BJ (cell line): ENCODE measurements around the gene F8. TPM values are rescaled to one million over a fixed set of nuclear protein-coding genes. Genes with fewer than 3 reads are reported as not detected.

Experiments
- CTCF ChIA-PET: fragments of 350-600 bp; formaldehyde crosslinking; extraction: SDS; loops from one replicate; lab custom pipeline; 2021; ENCODE audit warnings: antibody characterized with exemption, inconsistent platforms; lab: Yijun Ruan, JAX
- POLR2A ChIA-PET: fragments of 300-600 bp; sonication (Branson Sonifier 250); formaldehyde crosslinking; extraction: SDS; loops from one replicate; lab custom pipeline; 2021; ENCODE audit warnings: antibody characterized with exemption; lab: Charles Lee
- DNase-seq: peaks from one replicate; pipeline ENCODE4 v3.0.0-alpha.2; 2011; ENCODE audit warnings: low read depth
- H3K27me3 ChIP-seq: 2 replicates; pipeline ENCODE4 v1.6.0; 2011; ENCODE audit warnings: low read length; ENCODE audit not compliant: control insufficient read depth, insufficient read depth
- H3K36me3 ChIP-seq: 2 replicates; pipeline ENCODE4 v1.5.1; 2011; ENCODE audit warnings: low read length; ENCODE audit not compliant: control insufficient read depth, insufficient read depth
- H3K4me3 ChIP-seq: 2 replicates; pipeline ENCODE4 v1.5.1; 2011; ENCODE audit warnings: low read depth, mild to moderate bottlenecking, control low read depth, low read length
- CTCF ChIP-seq: IDR thresholded peaks from 2 replicates; pipeline ENCODE4 v1.5.1; 2011; ENCODE audit warnings: low read depth, mild to moderate bottlenecking, control low read depth, inconsistent platforms, low read length, moderate library complexity; ENCODE audit not compliant: insufficient read depth
- polyA plus RNA-seq: library from polyadenylated mRNA; depleted of rRNA; stranded (reverse); fragments of >200 nt; gene quantifications from 2 replicates; pipeline ENCODE4 v1.2.3, GENCODE V29; 2011; rRNA removed
- small RNA-seq: library from RNA; depleted of rRNA; stranded (forward); fragments of <200 nt; gene quantifications from one replicate; pipeline ENCODE3, GENCODE V24; 2012; ENCODE audit warnings: low replicate concordance, low read depth; ENCODE audit not compliant: insufficient read length

Gene F8
- polyA plus RNA-seq, 1 experiment: 2.7 TPM

GRCh38 chrX:154791467-154791866 is 231.1 kb downstream of the F8 start:
- CTCF ChIA-PET: interaction anchor here (0.8 kb wide), 1 partner anchor 16 kb away, joined by 3 read pairs; no protein-coding TSS in a partner anchor
- no peak for TF ChIP-seq CTCF
- DNase-seq: no peak
- POLR2A ChIA-PET: no interaction called here
- Histone ChIP-seq H3K27me3 (no peaks in the 10 kb centered on the region), H3K4me3 (no peak overlapping the region), H3K36me3 (no peaks in the 10 kb centered on the region)

Small RNA genes within 50 kb of the gene (small RNA-seq; reads per million reads assigned to genes)
- not detected for gene MIR1184-1

Other genes starting within 250 kb of the F8 start
- gene MPP1, start 217.2 kb downstream of the F8 start, polyA plus RNA-seq: 14.2 and 14.7 TPM in 2 replicates
- not detected in 2 replicates for gene SMIM9, start 188.1 kb downstream of the F8 start, polyA plus RNA-seq
- 6.5 and 7.1 TPM in 2 replicates for gene F8A1, start 136.4 kb downstream of the F8 start, polyA plus RNA-seq
- 65.2 and 86.6 TPM in 2 replicates for gene FUNDC2, start 4.1 kb upstream of the F8 start, polyA plus RNA-seq
- 10.0 and 13.4 TPM in 2 replicates for gene CMC4, start 48.4 kb upstream of the F8 start, polyA plus RNA-seq
- 1.2 and 5.4 TPM in 2 replicates for gene MTCP1, start 48.4 kb upstream of the F8 start, polyA plus RNA-seq
- 11.6 and 16.1 TPM in 2 replicates for gene BRCC3, start 48.8 kb upstream of the F8 start, polyA plus RNA-seq
- gene VBP1, start 193.7 kb upstream of the F8 start, polyA plus RNA-seq: 11.3 and 30.7 TPM in 2 replicates
- gene RAB39B, start 241.8 kb upstream of the F8 start, polyA plus RNA-seq: 0.26 and 0.29 TPM in 2 replicates